HG03064 (cell line): ENCODE data around the gene SHISAL2A.

Source experiments
- ATAC-seq: cut with Tn5 transposase; IDR thresholded peaks from one replicate; pipeline ENCODE4 v1.9.1; 2021; ENCODE audit warnings: low read depth; ENCODE audit not compliant: unreplicated experiment

SHISAL2A gene

GRCh38 chr1:52658795-52659194 is 25.8 kb downstream of the SHISAL2A start:
- ATAC-seq, result no peak

- ATAC-seq, result no peak
Observed at GRCh38 chr1:52659356-52659755, 26.4 kb downstream of the SHISAL2A start.

DNA sequence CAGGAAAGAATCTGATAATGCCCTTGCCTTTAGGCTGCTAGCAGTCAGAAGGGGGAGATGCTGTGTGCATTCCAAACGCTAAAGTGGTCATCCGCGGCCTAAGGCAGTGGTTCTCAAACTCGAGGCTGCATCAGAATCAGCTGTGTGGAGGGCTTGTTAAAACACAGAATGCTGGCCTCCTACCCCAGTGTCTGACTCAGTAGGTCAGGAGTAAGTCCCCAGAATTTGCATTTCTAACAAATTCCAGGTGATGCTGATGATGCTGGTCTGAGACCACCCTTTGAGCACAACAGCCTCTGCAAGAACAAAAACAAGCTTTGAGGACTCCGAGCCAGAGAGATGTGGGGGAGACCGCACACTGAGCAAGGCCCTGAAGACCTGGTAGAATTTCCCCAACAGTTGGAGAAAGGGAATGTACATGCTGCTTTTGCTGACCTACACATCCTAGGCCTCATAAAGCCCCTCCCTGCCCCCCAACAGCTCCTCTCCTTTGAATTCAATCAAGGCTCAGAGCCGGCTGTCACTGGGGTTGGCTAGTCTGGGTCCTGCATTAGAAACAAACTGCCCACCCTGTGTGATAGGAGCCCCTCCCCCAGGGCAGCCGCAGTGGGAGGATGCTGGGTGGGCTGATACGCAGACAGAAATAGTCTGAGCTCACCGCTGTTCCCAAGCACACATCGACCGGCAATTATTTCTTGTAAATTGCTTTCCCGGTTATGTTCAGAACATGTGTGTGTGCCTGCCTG is 27.1 kb downstream of the SHISAL2A start:
- ATAC-seq, result no peak

DNA sequence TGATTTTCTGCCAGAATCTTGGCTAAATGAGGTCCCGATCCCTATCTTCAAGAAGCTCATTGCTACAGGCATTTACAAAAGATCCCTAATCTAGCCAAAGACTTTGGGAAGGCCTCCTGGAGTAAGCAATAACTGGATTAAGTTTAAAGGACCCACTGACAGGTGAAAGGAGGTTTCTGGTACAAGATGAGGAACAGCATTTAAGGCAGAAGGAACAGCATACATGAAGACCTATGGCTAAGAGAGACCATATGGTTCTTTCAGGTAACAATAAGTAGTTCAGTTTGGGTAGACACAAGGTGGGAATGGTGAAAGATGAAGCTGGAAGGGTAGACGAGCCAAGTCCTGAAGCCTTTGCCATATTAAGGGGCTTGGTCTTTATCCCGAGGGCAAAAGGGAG is 27.8 kb downstream of the SHISAL2A start:
- no peak for ATAC-seq

GRCh38 chr1:52662645-52663313 is 29.8 kb downstream of the SHISAL2A start:
- ATAC-seq, result no peak

DNA sequence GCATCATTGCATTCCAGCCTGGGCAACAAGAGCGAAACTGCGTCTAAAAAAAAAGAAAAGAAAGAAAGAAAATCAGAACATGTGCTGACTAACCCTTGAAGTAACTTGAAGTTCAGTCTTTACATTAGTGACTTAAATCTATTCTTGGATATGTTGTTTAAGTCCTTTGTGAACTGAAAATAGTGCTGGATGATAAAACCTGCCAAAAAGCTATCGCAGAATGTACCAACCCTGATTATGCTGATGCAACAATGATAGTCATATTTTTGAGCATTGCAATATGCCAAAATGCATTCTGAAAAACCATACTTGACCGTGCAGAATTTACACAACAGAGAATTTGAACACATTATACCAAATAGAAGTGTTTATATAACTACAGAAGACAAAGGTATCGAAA is 30.7 kb downstream of the SHISAL2A start:
- ATAC-seq, result no peak

DNA sequence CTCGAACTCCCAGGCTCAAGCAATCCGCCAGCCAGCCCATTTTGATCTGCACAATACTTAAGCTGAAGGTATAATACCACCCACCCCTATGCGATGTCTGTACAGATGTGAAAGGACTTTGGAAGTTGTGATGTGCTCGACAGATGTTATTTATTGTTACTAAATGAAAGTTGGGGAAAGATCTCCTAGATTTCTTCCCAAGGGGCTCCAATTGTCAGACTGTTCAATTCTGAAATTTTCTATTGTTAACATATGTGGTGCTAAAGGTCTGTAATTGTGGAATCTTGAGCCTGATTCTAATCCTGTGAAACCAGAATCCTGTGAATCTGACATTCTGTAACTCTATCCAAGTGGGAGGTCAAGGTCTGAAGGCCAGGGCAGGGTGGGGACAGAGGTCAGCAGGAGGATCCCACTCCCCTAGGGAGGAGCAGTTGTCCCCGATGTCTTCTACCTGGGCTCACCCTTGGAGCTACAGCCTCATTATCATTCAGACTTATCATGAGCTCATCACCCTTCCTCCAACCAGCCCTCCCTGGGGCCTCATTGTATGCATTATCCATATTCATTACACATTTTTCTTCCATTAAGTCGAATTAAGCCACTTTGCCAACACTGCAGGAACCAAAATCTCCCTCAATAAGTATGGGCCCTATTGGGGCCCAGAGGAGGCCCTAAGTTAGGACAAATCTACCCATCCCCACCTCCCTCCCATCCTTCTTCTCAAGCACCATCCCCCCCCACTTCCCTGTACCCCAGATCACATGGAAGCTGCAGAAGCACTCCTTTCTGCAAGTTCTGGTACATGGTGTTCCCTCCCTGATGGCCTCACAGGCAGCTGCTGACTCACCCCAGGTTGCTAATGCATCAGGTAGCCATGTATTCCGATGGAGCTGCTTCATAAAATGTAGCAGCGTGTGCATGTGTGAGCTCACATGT is 32.3 kb downstream of the SHISAL2A start:
- ATAC-seq, result no peak

DNA sequence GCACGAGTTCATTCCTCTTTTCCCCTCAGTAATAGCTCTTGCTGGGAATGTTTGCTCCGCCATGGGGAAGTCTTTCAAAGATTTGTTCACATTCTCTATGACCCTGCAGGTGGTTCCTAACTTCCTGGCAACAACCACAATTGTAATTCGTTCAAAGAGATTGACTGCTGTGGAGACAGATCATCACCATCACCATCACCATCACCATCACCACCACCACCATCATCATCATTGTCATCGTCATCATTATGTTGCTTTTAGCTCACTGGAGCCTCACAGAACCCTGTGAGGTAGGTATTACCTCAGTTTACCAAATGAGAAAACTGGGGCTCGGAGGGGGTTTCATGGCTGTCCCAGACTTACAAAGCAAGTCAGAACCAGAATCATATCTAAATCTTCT is 34.3 kb downstream of the SHISAL2A start:
- ATAC-seq, result no peak

DNA sequence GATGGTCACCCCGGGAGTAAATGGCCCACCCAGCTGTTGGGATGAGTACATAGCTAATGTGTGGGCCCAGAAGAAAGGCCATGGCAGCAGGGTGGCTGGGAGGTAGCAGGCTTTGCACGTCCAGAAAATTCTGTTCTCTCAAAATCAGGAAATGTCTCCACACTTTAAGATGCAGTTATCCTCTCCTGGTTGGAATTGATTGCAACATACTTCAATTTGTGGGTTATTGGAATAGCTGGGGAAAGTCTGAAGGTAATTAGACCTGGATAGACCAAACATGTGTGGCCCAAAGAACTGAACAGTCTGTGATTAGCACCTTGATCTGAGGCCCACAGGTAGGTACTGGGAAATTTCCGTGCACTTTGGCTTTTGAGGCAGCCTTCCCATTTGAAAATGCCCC is 35.0 kb downstream of the SHISAL2A start:
- ATAC-seq, result no peak

DNA sequence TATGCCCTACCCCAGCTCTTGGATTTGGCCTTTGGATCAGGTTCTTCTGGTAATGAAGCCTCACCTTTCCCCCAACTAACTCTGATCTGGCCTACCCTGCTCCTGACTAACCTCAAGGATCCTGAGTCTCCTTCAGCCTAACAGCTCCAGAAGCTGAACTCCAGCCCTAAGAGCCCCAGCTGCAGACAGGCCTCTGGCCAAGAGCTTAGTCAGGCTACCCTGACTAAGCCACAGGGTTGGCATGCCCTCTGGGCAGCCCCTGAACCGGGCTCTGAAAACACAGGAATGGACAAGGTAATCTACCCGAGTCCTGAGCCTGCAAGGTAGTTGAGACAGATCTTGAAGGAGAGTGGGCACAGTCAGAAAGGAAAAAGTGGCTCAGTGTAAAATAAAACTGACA is 35.7 kb downstream of the SHISAL2A start:
- no peak for ATAC-seq

DNA sequence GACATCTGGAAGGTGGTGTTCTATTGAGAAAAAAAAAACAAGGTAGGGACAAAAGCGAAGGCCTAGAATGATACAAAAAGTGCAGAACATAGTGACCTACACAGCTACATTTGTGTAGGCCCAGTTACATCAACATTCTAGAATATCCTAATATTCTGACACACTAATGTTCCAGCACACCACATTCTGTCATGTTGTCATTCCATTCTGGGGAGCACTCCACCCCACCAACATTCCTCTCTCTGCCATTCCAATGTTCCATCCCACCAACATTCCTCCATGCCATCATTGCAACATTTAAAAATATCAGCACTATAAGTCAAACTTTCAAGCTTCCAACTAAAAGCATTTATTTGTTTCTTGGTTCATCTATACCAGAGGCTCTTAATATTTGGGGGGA is 36.7 kb downstream of the SHISAL2A start:
- no peak for ATAC-seq

DNA sequence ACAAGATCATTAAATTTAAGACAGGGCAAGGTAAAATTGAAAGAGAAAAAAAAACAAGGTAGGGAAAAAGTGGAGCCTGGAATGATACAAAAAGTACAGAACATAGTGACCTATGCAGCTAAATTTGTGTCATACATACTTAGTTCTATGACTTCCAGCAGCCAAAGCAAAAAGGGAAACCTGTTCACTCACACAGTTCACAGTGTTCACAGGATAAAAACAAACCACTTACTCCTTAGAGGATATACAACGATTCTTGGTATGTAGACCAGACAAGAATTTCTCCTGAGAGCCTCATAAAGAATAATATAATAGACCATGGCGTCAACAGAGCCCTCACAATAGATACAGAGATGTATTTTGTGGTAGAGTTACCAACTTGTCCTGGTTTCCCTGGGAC is 37.6 kb downstream of the SHISAL2A start:
- ATAC-seq, result no peak

GRCh38 chr1:52672946-52673345 is 40.0 kb downstream of the SHISAL2A start:
- no peak for ATAC-seq

GRCh38 chr1:52673513-52673912 is 40.5 kb downstream of the SHISAL2A start:
- ATAC-seq, result no peak

DNA sequence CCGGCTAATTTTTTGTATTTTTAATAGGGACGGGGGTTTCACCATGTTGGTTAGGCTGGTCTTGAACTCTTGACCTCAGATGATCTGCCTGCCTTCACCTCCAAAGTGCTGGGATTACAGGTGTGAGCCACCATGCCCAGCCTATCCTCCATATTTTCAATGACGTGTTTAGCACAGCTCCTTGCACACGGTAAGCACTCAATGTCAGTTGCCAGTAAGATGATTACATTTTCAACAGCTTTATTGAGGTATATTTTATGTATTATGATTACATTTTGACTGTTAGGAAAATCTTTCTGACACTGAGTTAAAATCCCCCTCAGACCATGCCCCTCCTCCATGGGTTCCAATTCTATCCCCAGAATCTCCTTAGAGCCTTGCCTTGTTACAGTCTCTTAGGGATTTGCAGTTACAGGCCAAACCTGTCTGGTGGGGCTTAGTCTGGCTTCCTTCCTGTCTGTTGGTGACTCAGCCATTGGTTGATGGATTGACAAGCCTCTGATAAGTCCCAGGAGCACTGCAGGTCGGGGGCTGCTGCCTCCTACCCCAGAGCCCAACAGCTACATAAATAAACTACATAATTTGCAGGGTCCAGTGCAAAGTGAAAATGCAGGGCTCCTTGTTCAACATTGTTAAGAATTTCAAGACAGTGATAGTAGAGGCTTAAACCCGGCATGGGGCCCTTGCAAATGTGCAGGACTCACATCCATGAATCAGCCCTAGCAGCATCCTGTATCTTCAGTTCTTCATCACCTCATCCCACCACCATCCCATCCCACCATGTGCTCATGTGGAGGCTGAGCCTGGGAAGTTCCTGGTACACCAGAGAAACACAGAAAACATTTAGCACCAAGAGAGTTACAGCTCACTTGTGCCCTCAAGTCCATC is 41.8 kb downstream of the SHISAL2A start:
- no peak for ATAC-seq

DNA sequence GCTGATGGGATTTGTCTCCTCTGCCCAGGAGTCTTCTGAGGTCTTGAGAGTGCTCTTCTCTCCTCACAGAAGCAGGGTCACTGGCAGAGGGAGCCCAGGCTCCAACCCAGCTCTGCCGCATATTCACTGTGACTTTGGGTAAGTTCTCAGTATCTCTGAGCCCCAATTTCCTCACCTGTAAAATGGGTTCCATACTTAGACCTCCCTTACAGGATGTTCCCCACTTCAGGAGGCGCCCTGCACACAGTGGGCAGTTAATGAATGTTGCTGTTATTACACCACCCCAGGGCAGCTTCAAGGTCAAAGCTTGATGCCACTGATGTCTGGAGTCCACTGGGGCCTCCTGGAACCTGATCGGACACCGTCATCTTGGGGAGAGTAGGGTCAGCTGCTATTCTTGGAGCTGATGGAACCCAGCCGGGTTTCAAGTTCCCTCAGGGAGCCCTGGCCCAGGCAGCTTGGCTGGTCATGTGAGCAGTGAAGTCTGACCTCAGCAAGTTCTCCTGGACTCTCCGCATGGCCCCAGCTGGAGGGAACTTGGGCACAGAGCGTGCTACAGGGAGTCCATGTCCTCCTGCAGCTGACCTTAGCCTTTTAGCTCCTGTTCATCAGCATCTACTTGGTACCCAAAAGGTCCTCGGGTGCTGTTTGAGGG is 43.4 kb downstream of the SHISAL2A start:
- ATAC-seq, result no peak

- ATAC-seq, result no peak
Observed at GRCh38 chr1:52677076-52677806, 44.3 kb downstream of the SHISAL2A start.

DNA sequence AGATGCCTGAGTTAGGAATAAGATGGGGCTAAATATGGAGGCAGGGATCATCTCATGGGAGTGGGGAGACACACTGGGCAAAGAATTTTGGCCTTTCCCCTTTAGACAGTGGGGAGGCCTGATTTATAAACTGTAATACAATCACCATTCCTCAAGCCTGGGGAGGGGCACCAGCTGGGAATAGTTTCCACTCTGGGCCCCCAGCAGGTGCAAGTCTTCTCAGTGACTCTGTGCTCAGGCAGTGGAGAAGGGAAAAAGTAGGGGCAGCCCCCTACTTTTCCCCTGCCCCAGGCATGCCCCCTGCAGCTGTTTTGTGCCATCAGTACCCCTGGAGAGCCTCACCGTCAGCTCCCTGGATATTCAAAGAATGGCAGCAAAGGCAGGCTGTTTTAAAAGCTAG is 46.1 kb downstream of the SHISAL2A start:
- no peak for ATAC-seq

DNA sequence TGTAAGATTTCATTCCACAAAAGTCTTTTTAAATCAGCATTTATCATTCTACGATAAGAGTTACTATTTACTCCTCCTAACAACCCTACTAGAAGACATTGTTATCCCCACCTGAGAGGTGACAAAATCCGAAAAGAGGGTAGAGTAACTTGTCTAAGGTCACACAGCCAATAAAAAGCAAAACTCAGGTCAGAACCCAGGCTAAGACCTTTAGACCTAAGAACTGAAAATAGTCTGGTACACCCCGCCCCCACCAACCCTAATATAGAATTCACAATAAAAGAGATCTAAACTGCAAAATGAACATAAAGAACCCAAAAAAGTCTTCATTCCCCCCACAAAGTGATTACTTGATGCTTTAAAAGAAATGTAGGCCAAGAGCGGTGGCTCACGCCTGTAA is 46.5 kb downstream of the SHISAL2A start:
- ATAC-seq, result no peak
